H9 (cell line): ENCODE data around the gene RARA. TPM values are rescaled to one million over a fixed set of nuclear protein-coding genes. Genes with fewer than 3 reads are reported as not detected.

ENCODE experiments used
- DNase-seq: peaks from one replicate; pipeline ENCODE4 v3.0.0-alpha.2; 2017
- H2AFZ ChIP-seq: one replicate; pipeline ENCODE4 v1.6.1; 2013; ENCODE audit warnings: mild to moderate bottlenecking, low read length, control low read depth, moderate library complexity
- H2AK5ac ChIP-seq: 2 replicates; pipeline ENCODE4 v1.6.1; 2013; ENCODE audit warnings: low read length, control low read depth, mixed read lengths; ENCODE audit not compliant: insufficient read length
- H2BK120ac ChIP-seq: one replicate; pipeline ENCODE4 v1.6.1; 2013; ENCODE audit warnings: low read depth, mild to moderate bottlenecking, low read length, control low read depth, inconsistent platforms; ENCODE audit not compliant: poor library complexity, severe bottlenecking
- H2BK12ac ChIP-seq: 2 replicates; pipeline ENCODE4 v1.6.1; 2013; ENCODE audit warnings: low read length, control low read depth, mixed read lengths, low read depth; ENCODE audit not compliant: insufficient read length
- H2BK15ac ChIP-seq: 2 replicates; pipeline ENCODE4 v1.6.1; 2013; ENCODE audit warnings: low read depth, low read length, control low read depth
- H2BK20ac ChIP-seq: one replicate; pipeline ENCODE4 v1.6.1; 2013; ENCODE audit warnings: low read depth, mild to moderate bottlenecking, low read length, control low read depth, inconsistent platforms; ENCODE audit not compliant: poor library complexity, severe bottlenecking
- H2BK5ac ChIP-seq: 2 replicates; pipeline ENCODE4 v1.6.1; 2013; ENCODE audit warnings: low read length, control low read depth, mixed read lengths; ENCODE audit not compliant: insufficient read length
- H3K14ac ChIP-seq: 2 replicates; pipeline ENCODE4 v1.6.1; 2013; ENCODE audit warnings: low read length, control low read depth; ENCODE audit not compliant: insufficient read depth
- H3K18ac ChIP-seq: 2 replicates; pipeline ENCODE4 v1.6.1; 2013; ENCODE audit warnings: low read depth, mild to moderate bottlenecking, mixed read lengths, low read length, control low read depth; ENCODE audit not compliant: insufficient read length
- H3K23ac ChIP-seq: 2 replicates; pipeline ENCODE4 v1.6.1; 2013; ENCODE audit warnings: low read length, control low read depth, mixed read lengths, low read depth; ENCODE audit not compliant: insufficient read length
- H3K23me2 ChIP-seq: 2 replicates; pipeline ENCODE4 v1.6.1; 2013; ENCODE audit warnings: low read depth, mild to moderate bottlenecking, mixed read lengths, low read length, control low read depth; ENCODE audit not compliant: insufficient read length, poor library complexity, severe bottlenecking
- H3K27ac ChIP-seq: 2 replicates; pipeline ENCODE4 v1.5.1; 2013; ENCODE audit warnings: low read length, control low read depth, mixed read lengths, low read depth; ENCODE audit not compliant: insufficient read length
- H3K27me3 ChIP-seq: 2 replicates; pipeline ENCODE4 v1.6.1; 2013; ENCODE audit warnings: low read length, control low read depth, inconsistent platforms; ENCODE audit not compliant: insufficient read depth
- H3K4ac ChIP-seq: 2 replicates; pipeline ENCODE4 v1.6.1; 2013; ENCODE audit warnings: low read depth, mild to moderate bottlenecking, control low read depth, inconsistent platforms, low read length, moderate library complexity
- H3K4me1 ChIP-seq: 2 replicates; pipeline ENCODE4 v1.6.1; 2013; ENCODE audit warnings: low read length, control low read depth, inconsistent platforms; ENCODE audit not compliant: insufficient read depth
- H3K4me2 ChIP-seq: 2 replicates; pipeline ENCODE4 v1.6.1; 2013; ENCODE audit warnings: low read length, control low read depth, mixed read lengths; ENCODE audit not compliant: insufficient read length, insufficient read depth
- H3K56ac ChIP-seq: 2 replicates; pipeline ENCODE4 v1.6.1; 2013; ENCODE audit warnings: low read depth, mild to moderate bottlenecking, mixed read lengths, low read length, control low read depth; ENCODE audit not compliant: insufficient read length
- H3K79me1 ChIP-seq: 2 replicates; pipeline ENCODE4 v1.6.1; 2013; ENCODE audit warnings: low read depth, mild to moderate bottlenecking, moderate library complexity, low read length, control low read depth, inconsistent platforms; ENCODE audit not compliant: insufficient read depth, poor library complexity, severe bottlenecking
- H3K79me2 ChIP-seq: 2 replicates; pipeline ENCODE4 v1.6.1; 2013; ENCODE audit warnings: low read length, control low read depth, inconsistent platforms; ENCODE audit not compliant: insufficient read depth
- H3K9ac ChIP-seq: 2 replicates; pipeline ENCODE4 v1.6.1; 2013; ENCODE audit warnings: low read length, control low read depth, mixed read lengths; ENCODE audit not compliant: insufficient read length; ENCODE audit errors: extremely low read depth
- H3K9me3 ChIP-seq: one replicate; pipeline ENCODE4 v1.6.1; 2013; ENCODE audit warnings: low read depth, low read length, inconsistent platforms; ENCODE audit not compliant: control insufficient read depth
- H3T11ph ChIP-seq: one replicate; pipeline ENCODE4 v1.6.1; 2013; ENCODE audit warnings: mild to moderate bottlenecking, low read length, control low read depth, inconsistent platforms
- H4K20me1 ChIP-seq: one replicate; pipeline ENCODE4 v1.6.1; 2013; ENCODE audit not compliant: control insufficient read depth, insufficient read length, insufficient read depth
- H4K5ac ChIP-seq: 2 replicates; pipeline ENCODE4 v1.6.1; 2013; ENCODE audit warnings: low read depth, mild to moderate bottlenecking, mixed read lengths, low read length, control low read depth; ENCODE audit not compliant: insufficient read length
- H4K8ac ChIP-seq: replicated peaks from 2 replicates; pipeline ENCODE4 v1.6.1; 2013; ENCODE audit warnings: low read length, control low read depth, mixed read lengths, low read depth; ENCODE audit not compliant: insufficient read length
- H4K91ac ChIP-seq: 2 replicates; pipeline ENCODE4 v1.6.1; 2013; ENCODE audit warnings: low read depth, mild to moderate bottlenecking, moderate library complexity, mixed read lengths, low read length, control low read depth; ENCODE audit not compliant: insufficient read length
- H3K27ac Mint-ChIP-seq, 3 experiments: 2 replicates in 2 of 3; 3 replicates in 1 of 3; pipeline ENCODE4 v1.8.0; 2020 to 2021; ENCODE audit warnings: mixed read lengths in 3 of 3, mild to moderate bottlenecking in 1 of 3, moderate library complexity in 1 of 3
- H3K27me3 Mint-ChIP-seq: 2 replicates; pipeline ENCODE4 v1.8.0; 2021; ENCODE audit warnings: low read depth, mild to moderate bottlenecking, moderate library complexity, mixed read lengths
- H3K36me3 Mint-ChIP-seq, 3 experiments: 2 replicates in 2 of 3; 3 replicates in 1 of 3; pipeline ENCODE4 v1.8.0; 2020 to 2021; ENCODE audit warnings: low read depth in 3 of 3, mixed read lengths in 3 of 3; ENCODE audit not compliant: insufficient read depth in 1 of 3
- H3K4me1 Mint-ChIP-seq, 2 experiments: 2 replicates each; pipeline ENCODE4 v1.8.0; 2020; ENCODE audit warnings: mixed read lengths in 2 of 2
- H3K4me3 Mint-ChIP-seq, 2 experiments: 2 replicates in 1 of 2; 3 replicates in 1 of 2; pipeline ENCODE4 v1.8.0; 2020 to 2021; ENCODE audit warnings: mild to moderate bottlenecking in 2 of 2, mixed read lengths in 2 of 2, moderate library complexity in 1 of 2
- H3K9me3 Mint-ChIP-seq, 2 experiments: 2 replicates in 1 of 2; 3 replicates in 1 of 2; pipeline ENCODE4 v1.8.0; 2020; ENCODE audit warnings: mild to moderate bottlenecking in 2 of 2, mixed read lengths in 2 of 2, moderate library complexity in 1 of 2
- WGBS: extraction: QIAGEN DNeasy Blood & Tissue Kit; methylation state at CpG from one replicate; pipeline ENCODE4 v1.1.7; 2013; ENCODE audit warnings: missing lambda C conversion rate, low lambda C conversion rate, mixed read lengths; ENCODE audit not compliant: insufficient read length; ENCODE audit errors: extremely low coverage; 5-methylcytosine and 5-hydroxymethylcytosine counted together
- total RNA-seq: library from RNA; stranded (reverse); gene quantifications from 2 replicates; pipeline ENCODE4 v1.2.1, GENCODE V29; 2021
- TF ChIP-seq, protein P1 (sequence below): fragments of 200-600 bp; sonication (generic); conservative IDR thresholded peaks from 3 replicates; pipeline ENCODE4 v1.8.0; 2021; ENCODE audit warnings: antibody characterized with exemption, mild to moderate bottlenecking

The RARA gene
- total RNA-seq, 1 experiment from 2014 or later: 17.6 TPM

DNA sequence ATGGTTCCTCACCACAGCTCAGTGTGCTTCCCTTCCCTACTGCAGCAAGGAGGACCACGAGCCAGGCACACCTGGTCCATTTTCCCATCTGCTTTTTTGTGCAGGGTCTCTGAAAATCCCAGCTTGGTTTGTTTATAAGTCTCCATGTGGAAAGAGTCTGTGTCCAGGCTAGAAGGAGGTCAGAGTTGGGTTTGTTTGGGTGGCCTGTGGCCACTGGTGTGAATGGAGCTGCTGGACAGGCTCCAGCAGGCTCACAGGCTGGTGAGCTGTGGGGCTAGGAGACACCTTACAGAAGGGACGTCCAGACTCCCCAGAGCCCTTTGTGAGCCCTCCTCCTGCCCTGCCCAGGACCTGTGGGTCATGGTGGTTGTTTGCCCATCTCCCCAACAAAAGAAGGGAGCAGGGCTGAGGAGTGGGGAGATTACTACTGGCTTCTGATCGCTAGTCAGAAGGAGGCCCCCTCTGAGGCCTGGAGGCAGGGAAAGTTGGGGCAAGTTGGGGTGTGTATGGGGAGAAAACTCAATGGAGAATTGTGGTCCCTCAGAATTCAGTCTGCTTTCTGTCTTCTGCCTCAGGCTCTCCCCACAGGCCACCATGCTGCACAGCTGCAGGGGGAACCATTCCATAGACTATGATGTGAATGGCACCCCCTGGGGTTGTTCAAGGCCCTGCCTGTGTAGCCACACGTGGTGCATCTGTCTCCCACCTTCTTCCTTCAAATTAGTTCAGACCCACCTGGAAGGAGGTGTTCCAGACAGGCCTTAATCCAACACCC lies 4.1 kb downstream of the RARA start:
- Histone ChIP-seq H4K8ac (no peak overlapping the region), H3K4me2 (no peak overlapping the region), H2AK5ac (no peak overlapping the region), H3K4ac (no peak overlapping the region), H4K20me1 (peaks cover 4% of the 10 kb centered on the region), H3K79me2 (no peaks in the 10 kb centered on the region), H4K5ac (no peak overlapping the region), H3T11ph (no peak overlapping the region), H3K9me3 (no peaks in the 10 kb centered on the region), H3K23me2 (peaks cover 24% of the 10 kb centered on the region), H2BK12ac (no peak overlapping the region), H3K79me1 (no peaks in the 10 kb centered on the region), H2BK20ac (no peak overlapping the region), H2AFZ (no peak overlapping the region), H3K27me3 (no peaks in the 10 kb centered on the region; the same call in 1 of the 2 replicates), H3K56ac (no peak overlapping the region), H3K18ac (no peak overlapping the region), H2BK5ac (no peak overlapping the region), H2BK120ac (no peak overlapping the region), H3K23ac (no peak overlapping the region), H3K27ac (no peak overlapping the region), H3K9ac (no peak overlapping the region), H3K14ac (no peak overlapping the region), H3K4me1 (peaks cover 8% of the 10 kb centered on the region; the same call in 1 of the 2 replicates), H2BK15ac (no peak overlapping the region), H4K91ac (no peak overlapping the region)
- Mint-ChIP-seq H3K4me1 (peaks cover 51 to 59% of the 10 kb centered on the region in 2 experiments), H3K27ac (no peak overlapping the region; a peak in 2 of 7 replicates), H3K9me3 (no peaks in the 10 kb centered on the region), H3K27me3 (peaks cover 51% of the 10 kb centered on the region), H3K4me3 (no peak overlapping the region), H3K36me3 (no peaks in the 10 kb centered on the region; a peak in 1 of 7 replicates)
- TF ChIP-seq, protein P1, sequence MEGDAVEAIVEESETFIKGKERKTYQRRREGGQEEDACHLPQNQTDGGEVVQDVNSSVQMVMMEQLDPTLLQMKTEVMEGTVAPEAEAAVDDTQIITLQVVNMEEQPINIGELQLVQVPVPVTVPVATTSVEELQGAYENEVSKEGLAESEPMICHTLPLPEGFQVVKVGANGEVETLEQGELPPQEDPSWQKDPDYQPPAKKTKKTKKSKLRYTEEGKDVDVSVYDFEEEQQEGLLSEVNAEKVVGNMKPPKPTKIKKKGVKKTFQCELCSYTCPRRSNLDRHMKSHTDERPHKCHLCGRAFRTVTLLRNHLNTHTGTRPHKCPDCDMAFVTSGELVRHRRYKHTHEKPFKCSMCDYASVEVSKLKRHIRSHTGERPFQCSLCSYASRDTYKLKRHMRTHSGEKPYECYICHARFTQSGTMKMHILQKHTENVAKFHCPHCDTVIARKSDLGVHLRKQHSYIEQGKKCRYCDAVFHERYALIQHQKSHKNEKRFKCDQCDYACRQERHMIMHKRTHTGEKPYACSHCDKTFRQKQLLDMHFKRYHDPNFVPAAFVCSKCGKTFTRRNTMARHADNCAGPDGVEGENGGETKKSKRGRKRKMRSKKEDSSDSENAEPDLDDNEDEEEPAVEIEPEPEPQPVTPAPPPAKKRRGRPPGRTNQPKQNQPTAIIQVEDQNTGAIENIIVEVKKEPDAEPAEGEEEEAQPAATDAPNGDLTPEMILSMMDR: no peak
- WGBS: no CpG with 5 or more reads among the region's 4 CpGs
- DNase-seq: no peak
